ENCODE data around the gene OSBPL7.
"Not testable (repeated sequence)": the region's sequence is repeated elsewhere in the genome, so short reads cannot be mapped to it uniquely, and the experiment has no call there.

Gene OSBPL7

DNA sequence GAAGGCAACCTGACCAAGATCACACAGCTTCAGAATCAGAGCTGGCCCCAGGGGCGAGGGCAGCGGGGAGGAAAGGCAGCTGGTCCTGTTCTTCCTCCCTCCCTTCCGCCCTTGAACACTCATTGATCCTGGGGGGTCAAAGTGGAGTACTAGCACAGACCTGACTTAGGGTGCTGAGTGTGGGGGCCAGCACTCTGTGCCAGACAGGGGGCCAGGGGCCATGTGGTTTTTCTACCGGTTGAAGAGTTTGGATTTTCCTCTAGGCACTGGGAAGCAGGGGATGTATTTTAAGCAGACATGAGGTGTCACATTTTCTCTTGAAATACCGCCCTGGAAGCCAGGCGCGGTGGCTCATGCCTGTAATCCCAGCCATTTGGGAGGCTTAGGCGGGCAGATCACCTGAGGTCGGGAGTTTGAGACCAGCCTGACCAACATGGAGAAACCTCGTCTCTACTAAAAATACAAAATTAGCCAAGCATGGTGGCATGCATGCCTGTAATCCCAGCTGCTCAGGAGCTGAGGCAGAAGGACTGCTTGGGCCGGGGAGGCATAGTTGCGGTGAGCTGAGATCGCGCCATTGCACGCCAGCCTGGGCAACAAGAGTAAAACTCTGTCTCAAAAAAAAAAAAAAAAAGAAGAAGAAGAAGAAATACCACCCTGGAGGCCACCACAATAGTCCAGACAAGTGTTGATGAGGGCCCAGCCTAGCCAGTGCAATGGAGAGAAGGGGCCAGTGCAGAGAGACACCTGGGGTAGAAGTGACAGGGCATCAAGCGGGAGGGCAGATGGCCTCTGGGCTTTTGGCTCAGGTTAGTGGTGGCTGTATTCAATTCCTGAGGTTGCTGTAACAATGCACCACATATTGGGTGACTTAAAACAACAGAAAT lies 15.3 kb downstream of the OSBPL7 start:
- DNase-seq (ENCODE audit: low read depth in 2 of 2), result no peak

DNA sequence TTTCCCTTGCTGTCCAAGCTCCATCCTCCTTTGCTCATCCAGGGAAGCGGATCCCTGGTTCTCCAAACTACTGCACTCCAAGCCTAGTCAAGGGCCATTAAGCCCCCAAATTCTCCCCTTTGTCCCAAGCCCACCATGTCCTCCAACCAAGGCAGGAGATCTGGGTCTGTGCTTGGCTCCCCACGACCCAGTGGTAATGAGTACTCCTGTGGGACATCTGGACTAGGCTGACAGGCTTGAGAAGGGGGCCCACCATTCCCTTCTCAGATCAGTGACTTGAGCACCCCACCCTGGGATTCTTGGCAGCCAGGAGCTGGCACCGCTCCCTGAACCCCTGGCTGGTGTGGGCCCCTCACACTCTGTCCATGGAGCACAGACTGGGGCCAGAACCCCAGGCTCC lies 17.1 kb downstream of the OSBPL7 start:
- no peak for DNase-seq (ENCODE audit: low read depth in 2 of 2)

DNA sequence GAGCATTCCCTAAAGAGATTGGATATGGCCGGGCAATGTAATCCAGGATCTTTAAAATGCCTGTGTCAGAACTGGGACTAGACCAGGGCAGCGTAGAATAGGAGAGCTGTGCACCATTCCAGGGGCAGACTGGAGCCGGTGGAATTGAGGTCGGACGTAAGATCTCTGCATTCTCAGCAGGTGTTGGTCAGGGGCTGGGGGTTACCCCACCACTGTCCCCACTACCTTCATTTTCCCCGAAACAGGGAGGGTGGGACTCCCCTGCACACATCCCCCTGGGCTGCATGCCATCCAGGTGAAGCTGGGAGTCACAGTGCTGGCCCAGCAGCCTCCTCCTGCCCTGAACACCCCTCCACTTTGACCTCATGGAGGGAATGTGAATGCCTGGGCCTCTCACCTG lies 17.8 kb downstream of the OSBPL7 start:
- DNase-seq (ENCODE audit: low read depth in 2 of 2), result no peak

DNA sequence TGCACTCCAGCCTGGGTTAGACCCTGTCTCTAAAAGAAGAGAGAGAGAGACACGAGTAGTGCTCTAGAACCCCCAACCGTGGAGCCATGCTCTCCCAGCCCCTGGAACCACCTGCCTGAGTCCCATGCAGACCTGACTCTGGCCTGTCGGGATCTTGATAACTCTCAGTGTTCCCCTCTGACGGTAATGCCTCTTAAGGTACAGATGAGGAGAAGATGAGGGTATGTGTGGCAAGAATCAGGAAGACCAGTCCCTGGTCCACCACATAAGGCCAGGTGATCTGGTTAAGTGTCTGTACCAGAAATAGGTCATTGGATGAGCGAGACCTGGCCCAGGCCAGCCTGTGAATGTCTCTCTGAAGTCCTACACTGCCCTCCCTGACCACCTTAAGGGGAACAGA lies 18.4 kb downstream of the OSBPL7 start:
- no peak for DNase-seq (ENCODE audit: low read depth in 2 of 2)

DNA sequence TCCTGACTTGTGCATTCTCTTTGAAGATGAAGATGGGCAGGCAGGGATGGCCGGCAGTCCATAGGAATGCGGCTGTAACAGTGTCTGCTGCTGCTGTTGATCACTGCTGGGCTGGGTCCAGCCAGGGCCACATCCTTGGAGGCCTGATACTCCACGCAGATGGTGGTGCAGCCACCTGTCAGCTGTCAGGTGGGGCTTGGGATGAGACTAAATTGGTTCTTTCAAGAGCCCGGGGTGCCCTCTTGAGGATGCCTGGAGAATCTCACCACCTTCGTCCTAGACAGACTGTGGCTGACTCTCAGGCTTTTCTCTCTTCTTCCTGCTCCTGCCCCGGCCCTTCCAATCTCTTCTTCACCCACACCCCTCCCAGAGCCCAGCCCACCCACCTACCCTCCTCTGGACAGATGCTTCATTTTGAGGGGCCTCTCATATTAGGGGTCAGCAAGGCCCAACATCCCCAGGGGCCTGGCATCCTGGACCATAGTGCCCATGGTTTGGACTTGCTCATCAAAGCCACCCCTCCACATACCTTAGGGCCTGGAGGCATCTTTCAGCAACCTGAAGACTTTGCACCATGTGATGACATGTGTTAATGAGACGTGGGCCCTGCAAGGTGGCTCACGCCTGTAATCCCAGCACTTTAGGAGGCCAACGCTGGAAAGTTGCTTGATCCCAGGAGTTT lies 19.1 kb downstream of the OSBPL7 start:
- peak; percentile 40 to 46 for DNase-seq (ENCODE audit: low read depth in 2 of 2)

DNA sequence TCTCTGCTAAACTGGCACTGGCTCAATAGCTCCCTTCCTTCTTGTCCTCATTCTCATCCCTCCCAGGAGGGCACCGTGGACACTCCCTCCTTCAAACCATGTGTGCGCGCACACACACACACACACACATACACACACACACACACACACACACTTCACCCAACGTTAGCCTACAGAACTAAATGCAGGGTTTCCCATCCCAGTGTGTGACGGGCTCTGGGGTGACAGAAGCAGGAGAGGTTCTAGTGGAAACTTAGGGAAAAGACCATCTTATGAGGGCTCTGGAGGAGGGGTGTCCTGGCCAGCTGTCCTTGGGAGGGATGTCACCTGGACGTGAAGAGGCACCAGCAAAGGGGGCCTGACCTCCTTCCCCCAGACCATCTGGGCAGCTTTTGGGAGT lies 19.7 kb downstream of the OSBPL7 start:
- no peak for DNase-seq (ENCODE audit: low read depth in 2 of 2)

DNA sequence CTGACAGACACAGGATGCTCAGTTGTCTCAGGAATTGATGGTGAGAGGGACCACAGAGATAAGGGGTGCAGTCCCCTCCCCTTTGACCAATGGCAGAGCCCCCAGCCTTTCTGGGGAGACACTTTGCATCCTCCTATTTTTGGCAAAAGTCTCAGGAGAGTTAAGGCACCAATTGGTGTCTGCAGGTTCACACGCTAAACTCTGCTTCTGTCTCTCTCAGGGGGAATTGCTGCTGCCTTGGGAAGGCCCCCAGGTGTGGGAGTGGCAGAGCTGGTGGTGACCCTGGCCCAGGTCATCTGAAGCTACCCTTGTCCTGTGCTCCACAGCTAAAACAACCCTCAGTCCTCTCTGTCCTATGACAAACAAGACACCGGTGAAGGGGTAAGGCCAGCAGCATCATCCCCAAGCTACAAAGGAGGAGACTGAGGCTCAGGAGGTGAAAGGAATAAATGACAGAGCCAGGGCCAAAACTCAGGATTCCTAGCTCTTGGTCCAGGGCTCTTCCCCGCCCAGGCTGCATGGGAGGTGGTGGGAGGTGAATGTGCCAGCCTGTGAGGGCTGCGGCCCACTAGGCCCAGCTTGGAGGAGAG lies 20.3 kb downstream of the OSBPL7 start:
- no peak for DNase-seq (ENCODE audit: low read depth in 2 of 2)

DNA sequence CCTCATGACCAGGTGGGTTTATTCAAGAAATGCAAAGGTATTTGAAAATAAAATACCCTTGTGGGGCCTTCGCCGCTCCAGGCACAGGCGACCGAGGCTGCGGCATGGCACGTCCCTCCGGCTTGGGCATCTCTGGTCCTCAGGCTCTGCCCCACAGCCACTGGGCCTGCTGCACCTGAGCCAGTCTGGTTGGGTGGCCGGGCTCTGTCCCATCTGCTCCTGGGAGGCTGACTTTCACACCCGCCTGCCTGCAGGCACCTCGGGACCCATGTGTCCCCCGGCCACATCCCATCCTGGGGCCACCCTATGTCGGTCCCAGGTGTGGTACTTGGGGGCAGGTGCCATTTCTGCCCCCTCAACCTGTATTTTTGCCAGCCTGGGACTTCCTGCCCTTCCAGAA lies 20.9 kb downstream of the OSBPL7 start:
- DNase-seq (ENCODE audit: low read depth in 2 of 2), result no peak

DNA sequence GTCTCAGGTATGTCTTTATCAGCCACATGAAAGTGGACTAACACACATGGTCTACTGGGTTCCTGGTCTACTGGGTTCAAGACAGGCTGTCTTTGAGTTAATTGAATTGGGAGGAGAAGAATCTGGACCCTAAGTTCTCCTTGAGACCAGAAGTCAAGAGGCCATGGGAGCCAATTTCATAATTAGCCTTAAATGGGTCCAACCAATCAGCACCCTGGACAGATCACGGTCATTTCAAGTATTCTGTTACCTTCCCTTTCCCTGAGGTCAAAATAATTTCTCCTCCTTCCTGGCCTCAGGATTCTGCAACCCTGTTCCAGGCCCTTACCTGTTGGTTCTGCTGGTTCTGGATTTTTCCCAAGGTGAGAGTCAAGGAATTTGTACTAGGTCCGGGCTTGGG lies 23.8 kb downstream of the OSBPL7 start:
- DNase-seq (ENCODE audit: low read depth in 2 of 2), result no peak

DNA sequence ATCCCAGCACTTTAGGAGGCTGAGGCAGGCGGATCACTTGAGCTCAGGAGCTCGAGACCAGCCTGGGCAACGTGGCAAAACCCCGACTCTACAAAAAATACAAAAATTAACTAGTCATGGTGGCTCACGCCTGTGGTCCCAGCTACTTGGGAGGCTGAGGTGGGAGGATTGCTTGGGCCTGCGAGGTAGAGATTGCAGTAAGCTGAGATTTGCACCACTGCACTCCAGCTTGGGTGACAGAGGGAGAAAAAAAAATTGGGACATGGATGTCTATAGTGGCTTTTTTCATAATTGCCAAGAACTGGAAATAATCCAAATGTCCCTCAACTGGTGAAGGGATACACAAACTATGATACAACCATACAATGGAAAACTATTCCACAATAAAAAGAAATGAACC lies 28.6 kb downstream of the OSBPL7 start:
- DNase-seq (ENCODE audit: low read depth in 2 of 2), result no peak

DNA sequence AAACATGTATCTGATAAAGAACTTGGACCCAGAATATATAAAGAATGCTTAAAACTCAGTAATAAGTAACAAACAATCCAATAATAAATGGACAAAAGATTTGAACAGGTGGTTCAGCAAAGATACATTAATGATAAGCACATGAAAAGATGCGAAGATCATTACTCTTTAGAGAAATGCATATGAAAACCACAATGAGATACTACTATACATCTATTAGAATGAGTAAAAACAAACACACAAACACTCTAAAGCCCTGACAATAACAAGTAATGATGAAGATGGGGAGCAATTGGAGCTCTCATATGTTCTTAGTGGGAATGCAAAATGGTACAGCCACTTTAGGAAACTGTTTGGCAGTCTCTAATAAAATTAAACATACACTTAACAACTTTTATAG lies 29.1 kb downstream of the OSBPL7 start:
- no peak for DNase-seq (ENCODE audit: low read depth in 2 of 2)

DNA sequence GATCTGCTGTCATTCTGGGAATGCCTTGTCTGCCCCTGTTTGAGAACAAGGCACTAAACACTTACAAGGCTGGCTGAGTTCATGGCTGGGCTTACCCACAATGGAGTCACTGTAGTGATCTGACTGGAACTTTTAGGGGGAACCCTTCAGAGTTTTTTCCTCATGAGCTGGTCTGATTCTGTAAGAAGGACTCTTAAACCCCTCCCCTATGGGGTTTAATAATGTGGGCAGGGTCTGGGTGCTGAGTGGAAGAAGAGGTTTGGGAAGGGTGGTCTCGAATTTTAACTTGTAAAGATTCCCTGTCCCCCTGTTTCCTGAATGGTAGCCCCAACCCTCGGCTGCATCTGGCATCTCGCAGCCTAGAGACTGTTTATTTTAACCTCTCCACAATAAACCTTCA lies 30.6 kb downstream of the OSBPL7 start:
- no peak for DNase-seq (ENCODE audit: low read depth in 2 of 2)

DNA sequence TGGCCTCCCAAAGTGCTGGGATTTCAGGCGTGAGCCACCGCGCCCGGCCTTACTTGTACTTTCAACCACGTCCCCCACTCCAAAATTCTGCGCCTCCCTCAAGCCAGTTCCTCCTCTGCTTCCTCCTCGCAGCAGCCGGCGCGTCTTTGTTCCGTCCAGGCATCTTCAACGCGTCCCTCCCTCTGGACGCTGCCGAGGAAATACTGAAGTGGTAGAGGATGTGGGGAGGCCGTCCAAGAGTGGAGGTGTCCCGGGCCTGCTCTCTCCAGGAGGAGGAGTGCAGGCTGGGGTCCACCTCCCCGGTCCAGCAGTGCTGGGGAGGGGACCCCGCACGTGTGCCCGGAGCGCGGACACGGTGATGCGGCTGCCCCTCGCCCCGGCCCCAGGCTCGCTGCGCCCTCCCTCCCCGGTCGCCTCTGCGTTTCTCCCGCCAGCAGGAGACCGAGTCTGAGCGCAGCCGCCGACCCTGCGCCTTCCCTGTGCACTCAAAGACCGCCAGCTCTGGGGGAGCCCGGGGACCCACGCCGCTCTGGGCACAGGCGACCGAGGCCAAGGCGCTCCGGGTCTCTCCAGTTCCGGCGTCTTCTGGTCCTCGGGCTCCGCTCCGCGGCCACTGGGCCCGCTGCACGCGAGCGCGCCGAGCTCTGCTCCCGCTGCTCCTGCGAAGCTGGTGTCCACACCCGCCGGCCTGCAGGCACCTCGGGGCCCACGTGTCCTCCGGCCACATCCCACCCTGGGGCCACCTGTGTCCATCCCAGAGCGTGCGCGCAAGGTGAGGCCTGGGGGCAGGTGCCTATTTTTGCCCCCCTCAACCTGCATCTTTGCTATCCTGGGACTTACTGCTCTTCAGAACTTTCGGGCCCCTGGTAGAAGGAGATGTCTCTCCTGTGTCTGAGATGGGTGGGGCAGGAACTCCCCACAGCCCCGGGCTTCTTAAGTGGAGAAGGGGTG lies 31.7 kb downstream of the OSBPL7 start:
- DNase-seq (ENCODE audit: low read depth in 2 of 2), result peak; percentile 11 to 44

DNA sequence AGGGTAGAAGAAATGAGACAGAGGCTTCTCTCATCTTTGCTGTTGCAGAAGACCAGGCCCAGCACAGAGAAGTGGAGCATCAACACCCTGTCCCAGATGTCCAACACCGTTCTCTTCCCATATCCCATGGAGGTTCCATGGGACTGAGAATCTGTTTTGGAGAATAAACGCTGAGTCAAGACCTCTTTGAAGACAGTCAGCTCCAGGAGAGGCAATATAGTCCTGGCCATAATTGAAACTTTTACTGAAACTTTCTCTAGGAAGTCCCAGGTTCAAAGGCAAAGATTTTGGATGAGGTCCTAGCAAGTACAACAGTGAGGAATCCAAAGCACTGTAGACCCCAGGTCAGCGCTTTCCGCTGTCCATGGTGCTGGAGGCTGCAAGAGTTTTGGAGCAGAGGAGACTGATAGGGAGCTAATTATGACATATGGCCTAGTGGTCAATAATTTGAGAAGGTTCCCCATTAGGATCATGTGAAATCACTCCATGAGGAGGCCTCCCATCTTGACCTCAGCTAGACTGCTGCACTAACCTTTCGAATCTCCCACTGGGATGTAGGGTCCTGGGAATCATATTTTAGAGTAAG lies 36.0 kb downstream of the OSBPL7 start:
- no peak for DNase-seq (ENCODE audit: low read depth in 2 of 2)

DNA sequence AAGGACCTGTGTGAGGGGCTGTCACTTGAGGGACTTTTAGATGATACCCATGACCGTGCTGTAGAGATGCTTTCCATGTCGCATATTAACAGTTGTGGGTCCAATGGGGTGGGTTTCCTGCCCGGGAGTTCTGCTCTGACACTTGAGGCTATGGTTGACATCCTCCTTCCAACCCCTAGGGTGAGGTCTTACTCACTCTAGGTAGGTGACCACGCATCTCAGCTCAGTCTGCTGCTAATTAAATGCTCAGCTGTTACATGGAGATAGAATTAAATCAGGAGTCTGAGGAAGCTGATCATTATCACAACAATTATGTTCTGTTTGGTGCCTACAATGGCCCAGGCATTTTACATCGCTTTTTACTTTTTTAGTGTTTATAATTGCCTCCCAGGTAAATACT lies 40.2 kb downstream of the OSBPL7 start:
- DNase-seq (ENCODE audit: low read depth in 2 of 2), result no peak

DNA sequence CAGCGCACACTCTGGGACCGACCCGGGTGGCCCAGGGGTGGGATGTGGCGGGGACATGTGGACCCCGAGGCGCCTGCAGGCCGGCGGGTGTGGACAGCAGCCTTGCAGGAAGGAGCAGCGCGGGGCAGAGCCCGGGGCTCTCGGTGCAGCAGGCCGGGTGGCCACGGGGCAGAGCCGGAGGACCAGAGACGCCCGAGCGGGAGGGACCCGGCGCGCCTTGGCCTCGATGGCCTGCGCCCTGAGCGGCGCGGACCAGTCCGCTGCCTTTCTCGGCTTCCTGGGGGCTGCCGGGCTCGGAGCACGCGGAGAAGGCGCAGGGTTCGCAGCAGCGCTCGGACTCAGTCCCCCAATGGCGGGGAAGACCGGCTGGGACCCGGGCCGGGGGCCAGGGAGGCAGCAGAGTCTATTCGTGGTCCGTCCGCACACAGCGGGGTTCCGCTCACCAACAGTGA lies 43.4 kb downstream of the OSBPL7 start:
- no peak for DNase-seq (ENCODE audit: low read depth in 2 of 2)

DNA sequence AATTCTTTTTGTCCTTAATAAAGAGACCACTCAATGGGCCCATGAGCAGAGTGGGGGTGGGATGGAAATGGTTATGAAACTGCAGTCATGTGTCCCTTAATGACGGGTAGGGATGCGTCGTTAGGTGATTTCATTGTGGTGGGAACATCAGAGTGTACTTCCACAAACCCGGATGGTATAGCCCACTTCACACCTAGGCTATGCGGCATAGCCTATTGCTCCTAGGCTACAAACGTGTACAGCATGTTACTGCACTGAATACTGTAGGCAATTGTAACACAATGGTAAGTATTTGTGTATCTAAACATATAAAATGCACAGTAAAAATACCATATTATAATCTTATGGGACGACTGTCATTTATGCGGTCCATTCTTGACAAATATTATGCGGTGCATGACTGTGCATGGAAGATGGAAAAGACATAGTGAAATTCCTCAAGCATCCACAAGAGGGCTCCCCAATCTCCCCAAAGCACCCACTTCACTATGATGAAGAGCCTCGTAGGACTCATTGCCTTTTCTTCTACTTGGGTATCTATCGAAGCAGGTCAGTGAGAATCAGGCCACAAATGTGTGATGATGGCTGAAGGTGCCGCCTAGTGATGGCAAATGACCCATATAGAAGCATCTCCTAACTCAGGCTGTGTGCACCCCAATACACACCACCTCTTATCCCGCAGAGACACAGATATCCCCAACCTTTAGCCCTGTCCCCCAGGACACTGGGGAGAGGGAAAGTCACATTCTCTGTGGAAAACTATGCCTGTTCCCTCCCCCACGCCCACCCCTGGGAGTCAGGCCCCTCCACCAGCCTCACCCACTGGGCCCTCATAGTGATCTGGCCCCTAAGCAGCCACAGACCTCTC lies 45.0 kb downstream of the OSBPL7 start:
- DNase-seq (ENCODE audit: low read depth in 2 of 2), result peak in 1 of 2 donors; percentile 9

DNA sequence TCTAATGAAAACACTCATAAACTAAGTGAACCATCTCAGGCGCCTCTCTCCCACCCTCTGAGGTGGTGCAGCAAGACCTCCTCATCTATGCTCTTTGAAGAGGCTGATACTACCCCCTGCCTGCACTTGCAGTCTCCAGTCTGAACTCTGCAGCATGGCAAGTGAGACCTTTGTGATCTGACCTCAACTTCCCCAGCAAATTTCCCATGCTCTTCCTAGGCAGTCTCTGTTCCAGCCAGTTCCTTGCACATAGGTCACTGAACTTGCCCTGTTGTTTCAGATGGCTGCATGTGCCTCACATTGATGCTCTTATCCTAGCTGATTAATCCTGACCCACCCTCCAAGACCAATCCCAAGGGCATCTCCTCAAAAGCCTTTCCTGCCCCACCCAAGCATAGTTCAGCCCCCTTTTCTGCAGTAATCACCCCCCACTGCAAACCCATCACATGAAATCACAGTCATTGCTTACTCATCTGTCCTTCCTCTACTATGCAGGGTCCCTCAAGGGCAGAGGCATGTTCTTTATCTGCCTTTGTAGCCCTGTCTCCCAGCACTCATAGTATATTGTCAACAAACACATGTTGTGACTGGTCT lies 46.5 kb downstream of the OSBPL7 start:
- DNase-seq (ENCODE audit: low read depth in 2 of 2), result no peak

DNA sequence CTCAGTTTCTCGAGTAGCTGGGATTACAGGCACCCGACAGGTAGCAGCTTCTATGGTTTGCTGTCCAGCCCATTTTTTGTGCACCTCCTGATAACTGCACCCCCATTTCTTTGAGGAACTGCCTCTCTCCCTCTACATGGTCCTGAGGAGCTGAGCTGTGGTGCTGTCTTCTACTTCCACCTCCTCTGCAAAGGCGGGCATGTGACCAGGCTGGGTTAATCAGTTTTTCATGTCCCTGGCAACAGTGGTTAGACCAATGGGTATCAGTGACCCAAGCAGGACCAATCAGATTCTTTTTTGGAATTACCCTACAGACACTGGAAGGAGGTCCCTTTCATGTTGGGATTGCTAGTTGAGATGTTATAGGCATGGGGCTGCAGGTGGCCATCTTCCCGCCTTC lies 47.3 kb downstream of the OSBPL7 start:
- no peak for DNase-seq (ENCODE audit: low read depth in 2 of 2)

DNA sequence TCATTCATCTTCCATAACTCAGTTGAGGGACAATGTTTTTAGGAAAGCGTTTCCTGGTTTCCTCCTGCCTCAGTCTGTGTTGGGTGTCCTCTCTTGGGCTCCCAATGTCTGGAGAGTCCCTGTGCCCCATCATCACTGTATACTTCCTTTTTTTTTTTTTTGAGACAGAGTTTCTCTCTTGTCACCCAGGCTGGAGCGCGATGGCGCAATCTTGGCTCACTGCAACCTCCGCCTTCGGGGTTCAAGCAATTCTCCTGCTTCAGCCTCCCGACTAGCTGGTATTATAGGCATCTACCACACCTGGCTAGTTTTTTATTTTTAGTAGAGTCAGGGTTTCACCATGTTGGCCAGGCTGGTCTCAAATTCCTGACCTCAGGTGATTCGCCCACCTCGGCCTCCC lies 47.9 kb downstream of the OSBPL7 start:
- DNase-seq (ENCODE audit: low read depth in 2 of 2), result not testable (repeated sequence)
